B cell (primary cell): ENCODE data around the gene GBE1.

Experiments
- EZH2 ChIP-seq: IDR thresholded peaks from 2 replicates; pipeline ENCODE4 v1.6.1; 2012; ENCODE audit warnings: borderline replicate concordance, low read depth, mild to moderate bottlenecking, moderate library complexity, low read length; ENCODE audit not compliant: insufficient read depth, poor library complexity, severe bottlenecking
- TF ChIP-seq, protein P1 (sequence below): fragments of 200-600 bp; IDR thresholded peaks from one replicate; pipeline ENCODE4 v1.8.0; 2022; ENCODE audit warnings: antibody characterized with exemption, mild to moderate bottlenecking

DNA sequence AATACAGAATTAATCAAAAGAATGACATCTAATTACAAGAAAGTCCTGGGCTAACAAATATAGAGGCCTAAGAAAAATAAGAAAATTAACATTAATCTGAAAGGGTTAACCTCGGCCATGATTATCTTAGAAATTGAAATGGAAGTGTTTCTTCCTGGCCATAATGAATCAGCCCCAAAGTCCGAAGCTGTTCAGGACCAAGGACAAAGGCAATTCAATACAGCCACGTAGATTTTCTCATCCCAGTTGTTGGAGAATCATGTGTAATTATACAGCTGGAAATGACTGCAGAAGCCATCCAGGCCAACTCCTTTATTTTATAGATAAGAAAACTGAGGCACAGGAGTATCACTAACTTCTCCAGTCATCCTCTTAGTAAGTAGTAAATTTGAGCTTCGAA is 38.0 kb upstream of the GBE1 start:
- TF ChIP-seq, protein P1, sequence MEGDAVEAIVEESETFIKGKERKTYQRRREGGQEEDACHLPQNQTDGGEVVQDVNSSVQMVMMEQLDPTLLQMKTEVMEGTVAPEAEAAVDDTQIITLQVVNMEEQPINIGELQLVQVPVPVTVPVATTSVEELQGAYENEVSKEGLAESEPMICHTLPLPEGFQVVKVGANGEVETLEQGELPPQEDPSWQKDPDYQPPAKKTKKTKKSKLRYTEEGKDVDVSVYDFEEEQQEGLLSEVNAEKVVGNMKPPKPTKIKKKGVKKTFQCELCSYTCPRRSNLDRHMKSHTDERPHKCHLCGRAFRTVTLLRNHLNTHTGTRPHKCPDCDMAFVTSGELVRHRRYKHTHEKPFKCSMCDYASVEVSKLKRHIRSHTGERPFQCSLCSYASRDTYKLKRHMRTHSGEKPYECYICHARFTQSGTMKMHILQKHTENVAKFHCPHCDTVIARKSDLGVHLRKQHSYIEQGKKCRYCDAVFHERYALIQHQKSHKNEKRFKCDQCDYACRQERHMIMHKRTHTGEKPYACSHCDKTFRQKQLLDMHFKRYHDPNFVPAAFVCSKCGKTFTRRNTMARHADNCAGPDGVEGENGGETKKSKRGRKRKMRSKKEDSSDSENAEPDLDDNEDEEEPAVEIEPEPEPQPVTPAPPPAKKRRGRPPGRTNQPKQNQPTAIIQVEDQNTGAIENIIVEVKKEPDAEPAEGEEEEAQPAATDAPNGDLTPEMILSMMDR, result no peak
- no peak for TF ChIP-seq EZH2
